Esophagus squamous epithelium (tissue), 5 donors: ENCODE data around the gene RNGTT. TPM values are rescaled to one million over a fixed set of nuclear protein-coding genes. Genes with fewer than 3 reads are reported as not detected.

ENCODE experiments used
- DNase-seq: peaks from one replicate; lab custom pipeline; 2025; lab: John Stamatoyannopoulos, UW
- H3K27ac ChIP-seq, 4 donors: fragments of 200-600 bp; sonication (generic); one replicate each; pipeline ENCODE4 v1.5.1; 2016 to 2019; ENCODE audit warnings: mild to moderate bottlenecking in 1 of 4
- H3K27me3 ChIP-seq, 4 donors: fragments of 200-600 bp; sonication (generic); 1 replicate in 3 of 4; 2 replicates in 1 of 4; pipeline versions ENCODE4 v1.5.1 to v1.6.0; 2017 to 2021; ENCODE audit warnings: antibody characterized with exemption in 1 of 4
- H3K36me3 ChIP-seq, 3 donors: fragments of 200-600 bp; sonication (generic); one replicate each; pipeline ENCODE4 v1.5.1; 2016 to 2019
- H3K4me1 ChIP-seq, 3 donors: fragments of 200-600 bp; sonication (generic); one replicate each; pipeline ENCODE4 v1.5.1; 2017 to 2019
- H3K4me3 ChIP-seq, 4 donors: fragments of 200-600 bp; sonication (generic); 1 replicate in 3 of 4; 2 replicates in 1 of 4; pipeline ENCODE4 v1.5.1; 2016 to 2019; ENCODE audit warnings: mild to moderate bottlenecking in 2 of 4, moderate library complexity in 1 of 4
- H3K9me3 ChIP-seq, 3 donors: fragments of 200-600 bp; sonication (generic); one replicate each; pipeline ENCODE4 v1.5.1; 2016 to 2019
- POLR2A ChIP-seq, 4 donors: fragments of 450-650 bp; IDR thresholded peaks; one replicate each; pipeline ENCODE4 v1.6.1; 2017; ENCODE audit warnings: antibody characterized with exemption in 4 of 4, mild to moderate bottlenecking in 4 of 4, moderate library complexity in 3 of 4
- WGBS, 2 donors: methylation state at CpG; one replicate each; pipeline ENCODE4 v1.1.5; 2018; 5-methylcytosine and 5-hydroxymethylcytosine counted together
- intact Hi-C: fragments of 100-400 bp; cut with DNase I; formaldehyde crosslinking; loops from one replicate; pipeline ENCODE4 v1.15.0; 2022
- small RNA-seq, 4 donors: library from RNA; depleted of rRNA; stranded (forward); fragments of <200 nt; gene quantifications; one replicate each; pipeline ENCODE3, GENCODE V24; 2016
- total RNA-seq, 4 donors: library from RNA; depleted of rRNA; stranded (reverse); fragments of >200 nt; gene quantifications; one replicate each; pipeline ENCODE4 v1.1.0, GENCODE V29; 2016
- TF ChIP-seq, protein P1 (sequence below), 6 experiments: fragments of 450-650 bp in 4 of 6; fragments of 200-600 bp in 2 of 6; sonication (generic) in 2 of 6; IDR thresholded peaks; one replicate each; pipeline ENCODE4 v1.5.1; 2016 to 2019; ENCODE audit warnings: antibody characterized with exemption in 6 of 6, mild to moderate bottlenecking in 4 of 6, moderate library complexity in 4 of 6
- donor health status: DM: yes; HTN: yes; CAD: no.

RNGTT gene
- total RNA-seq, 4 donors from 2014 or later = 8.3 to 22.3 (median 18.3) TPM

DNA sequence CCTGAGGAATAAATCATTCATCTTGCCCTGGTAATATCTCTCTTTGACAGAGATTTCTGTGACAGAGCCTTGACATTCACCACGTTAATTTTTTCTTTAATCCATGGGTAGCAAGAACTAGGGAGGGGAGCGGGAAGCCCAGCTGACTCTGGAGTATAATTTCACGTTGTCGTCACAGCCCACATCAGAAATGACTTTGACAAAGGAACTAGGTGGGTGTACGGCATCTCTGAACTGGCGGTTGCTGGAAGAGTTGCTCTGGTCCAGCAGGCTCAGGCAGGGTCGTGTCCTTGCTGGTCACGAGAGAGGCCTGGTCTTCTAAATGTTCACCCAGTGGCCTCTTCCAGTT lies 400.2 kb downstream of the RNGTT start:
- DNase-seq = no peak
- H3K27me3 ChIP-seq = no peaks in the 10 kb centered on the region
- H3K36me3 ChIP-seq = no peaks in the 10 kb centered on the region
- H3K4me1 ChIP-seq = peaks cover 0 to 11% (median 3%) of the 10 kb centered on the region in 3 donors
- WGBS, 2 donors = 86 to 89% methylated on average over 6 to 8 of the region's 8 CpGs
- no peak for TF ChIP-seq POLR2A (IDR thresholded peaks at IDR 0.05)
- intact Hi-C loops = no loop called here
- no peak overlapping the region for H3K27ac ChIP-seq
- no peaks in the 10 kb centered on the region for H3K9me3 ChIP-seq
- no peak overlapping the region for H3K4me3 ChIP-seq

DNA sequence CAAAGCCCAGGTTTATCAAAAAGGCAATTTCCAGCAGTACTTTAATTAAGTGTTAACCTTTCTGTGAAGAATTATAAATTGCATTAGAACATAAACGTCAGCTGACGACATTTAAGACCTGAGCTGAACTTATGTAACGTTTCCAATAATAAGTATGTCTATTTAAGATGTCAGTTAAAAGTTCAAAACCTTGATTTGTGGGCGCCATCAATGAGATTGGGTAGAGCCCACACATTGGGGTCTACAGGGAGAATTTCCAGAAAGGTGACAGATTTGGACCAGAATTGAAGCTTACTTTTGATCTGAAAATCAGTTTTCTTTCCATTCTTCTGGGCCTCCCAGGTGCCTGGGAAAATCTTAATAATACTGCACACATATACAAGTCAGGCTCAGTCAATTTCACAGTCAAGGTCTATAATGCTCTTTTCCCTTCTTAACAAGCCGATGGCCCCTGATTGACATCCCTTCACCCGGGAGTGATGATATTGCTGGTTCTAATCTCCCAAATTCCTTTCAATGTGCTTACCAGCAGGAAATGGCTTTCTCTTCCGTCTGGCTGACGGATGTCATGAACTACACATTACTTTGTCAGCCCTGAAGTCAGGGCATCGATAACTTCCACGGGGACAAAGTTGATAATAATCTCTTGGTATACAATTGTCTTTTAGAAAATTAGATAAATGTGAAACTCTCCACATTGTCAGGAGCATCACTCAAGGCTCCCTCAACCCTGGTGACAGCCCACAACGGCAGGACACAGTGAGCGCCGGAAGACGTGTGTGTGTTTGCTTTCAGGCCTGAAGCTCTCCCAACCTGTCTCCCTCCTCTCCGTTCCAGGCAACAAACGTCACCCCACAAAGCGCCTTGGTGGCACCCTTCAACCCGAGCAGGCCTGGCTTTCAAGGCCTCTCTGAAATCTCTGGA lies 400.8 kb downstream of the RNGTT start:
- no peak overlapping the region for H3K27ac ChIP-seq
- TF ChIP-seq, protein P1, sequence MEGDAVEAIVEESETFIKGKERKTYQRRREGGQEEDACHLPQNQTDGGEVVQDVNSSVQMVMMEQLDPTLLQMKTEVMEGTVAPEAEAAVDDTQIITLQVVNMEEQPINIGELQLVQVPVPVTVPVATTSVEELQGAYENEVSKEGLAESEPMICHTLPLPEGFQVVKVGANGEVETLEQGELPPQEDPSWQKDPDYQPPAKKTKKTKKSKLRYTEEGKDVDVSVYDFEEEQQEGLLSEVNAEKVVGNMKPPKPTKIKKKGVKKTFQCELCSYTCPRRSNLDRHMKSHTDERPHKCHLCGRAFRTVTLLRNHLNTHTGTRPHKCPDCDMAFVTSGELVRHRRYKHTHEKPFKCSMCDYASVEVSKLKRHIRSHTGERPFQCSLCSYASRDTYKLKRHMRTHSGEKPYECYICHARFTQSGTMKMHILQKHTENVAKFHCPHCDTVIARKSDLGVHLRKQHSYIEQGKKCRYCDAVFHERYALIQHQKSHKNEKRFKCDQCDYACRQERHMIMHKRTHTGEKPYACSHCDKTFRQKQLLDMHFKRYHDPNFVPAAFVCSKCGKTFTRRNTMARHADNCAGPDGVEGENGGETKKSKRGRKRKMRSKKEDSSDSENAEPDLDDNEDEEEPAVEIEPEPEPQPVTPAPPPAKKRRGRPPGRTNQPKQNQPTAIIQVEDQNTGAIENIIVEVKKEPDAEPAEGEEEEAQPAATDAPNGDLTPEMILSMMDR (IDR thresholded peaks at IDR 0.05) = no peak
- no peak for TF ChIP-seq POLR2A (IDR thresholded peaks at IDR 0.05)
- 74 to 80% methylated on average over 18 of the region's 18 CpGs for WGBS, 2 donors
- no peaks in the 10 kb centered on the region for H3K9me3 ChIP-seq
- DNase-seq = no peak
- intact Hi-C loops = no loop called here
- H3K36me3 ChIP-seq = no peaks in the 10 kb centered on the region
- peaks cover 0 to 11% (median 3%) of the 10 kb centered on the region in 3 donors for H3K4me1 ChIP-seq
- no peaks in the 10 kb centered on the region for H3K27me3 ChIP-seq
- H3K4me3 ChIP-seq = no peak overlapping the region

DNA sequence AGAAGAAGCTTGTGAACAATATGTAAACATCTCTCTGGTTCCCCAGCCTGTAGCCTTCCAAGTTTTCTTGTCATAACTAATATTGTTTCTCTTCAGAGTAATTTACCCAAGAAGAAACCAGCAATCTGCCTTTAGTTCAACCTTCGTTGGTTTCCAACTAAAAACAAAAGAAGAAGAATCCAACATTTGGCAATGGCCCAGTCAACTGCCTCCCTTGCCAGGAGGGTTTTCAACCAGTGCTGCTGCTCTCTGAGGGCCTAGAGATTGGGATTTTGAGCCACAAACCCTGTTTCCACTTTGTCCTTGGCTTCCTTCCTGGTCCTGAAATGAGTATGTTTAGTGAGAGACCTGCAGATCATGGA lies 401.5 kb downstream of the RNGTT start:
- peak overlapping the region in 1 of 4 donors; percentile 11 for H3K27ac ChIP-seq
- H3K27me3 ChIP-seq = no peaks in the 10 kb centered on the region
- intact Hi-C loops = no loop called here
- H3K4me3 ChIP-seq = no peak overlapping the region
- H3K9me3 ChIP-seq = no peaks in the 10 kb centered on the region
- WGBS, 2 donors = 23 to 25% methylated on average over 1 of the region's 1 CpG
- TF ChIP-seq POLR2A (IDR thresholded peaks at IDR 0.05) = no peak
- TF ChIP-seq, protein P1 (IDR thresholded peaks at IDR 0.05) = no peak
- no peak for DNase-seq
- H3K4me1 ChIP-seq = peaks cover 0 to 11% (median 3%) of the 10 kb centered on the region in 3 donors
- H3K36me3 ChIP-seq = no peaks in the 10 kb centered on the region

DNA sequence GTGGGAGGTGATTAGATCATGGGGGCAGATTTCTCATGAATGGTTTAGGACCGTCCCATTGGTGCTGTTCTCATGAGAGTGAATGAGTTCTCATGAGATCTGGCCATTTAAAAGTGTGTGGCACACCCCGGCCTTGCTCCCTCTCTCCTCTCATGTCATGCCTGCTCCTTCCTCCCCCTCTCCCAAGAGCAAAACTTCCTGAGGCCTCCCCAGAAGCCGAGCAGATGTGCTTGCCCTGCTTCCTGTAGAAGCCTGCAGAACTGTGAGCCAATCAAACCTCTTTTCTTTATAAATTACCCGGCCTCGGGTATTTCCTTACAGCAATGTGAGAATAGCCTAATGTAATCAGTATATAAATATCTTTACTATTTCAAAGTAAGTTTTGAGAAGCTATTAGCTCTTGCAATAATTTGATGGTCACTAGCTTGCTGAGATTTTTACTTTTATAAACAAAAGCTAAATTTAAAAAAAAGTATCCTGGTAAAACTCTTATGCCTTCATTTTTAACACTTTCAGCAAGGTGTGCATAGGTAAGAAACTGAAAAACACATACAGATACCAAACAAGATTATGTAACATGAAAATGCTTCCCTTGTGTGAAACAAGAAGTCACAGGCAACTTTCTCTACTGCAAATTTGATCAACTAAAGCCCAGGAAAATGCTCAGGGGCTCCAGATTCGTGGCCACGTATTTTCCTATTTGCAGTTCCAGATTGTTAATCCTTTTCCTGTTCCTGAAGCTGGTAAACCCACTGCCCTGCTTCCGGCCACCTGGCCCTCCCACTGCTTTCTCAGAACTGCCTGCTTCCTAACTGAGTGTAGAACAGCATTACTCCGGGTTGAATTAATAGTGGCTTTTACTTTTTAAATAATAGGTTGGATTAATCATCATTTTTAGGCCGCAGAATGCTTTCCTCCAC lies 402.1 kb downstream of the RNGTT start:
- no peak for DNase-seq
- intact Hi-C loops = no loop called here
- TF ChIP-seq POLR2A (IDR thresholded peaks at IDR 0.05) = no peak
- TF ChIP-seq, protein P1 (IDR thresholded peaks at IDR 0.05) = no peak
- Histone ChIP-seq H3K27ac (peak overlapping the region in 1 of 4 donors; percentile 11), H3K4me1 (peaks cover 0 to 11% (median 3%) of the 10 kb centered on the region in 3 donors), H3K9me3 (no peaks in the 10 kb centered on the region), H3K36me3 (no peaks in the 10 kb centered on the region), H3K27me3 (no peaks in the 10 kb centered on the region), H3K4me3 (no peak overlapping the region)
- WGBS, 2 donors = 36 to 38% methylated on average over 10 of the region's 10 CpGs

Small RNA genes within 50 kb of the gene (small RNA-seq; reads per million reads assigned to genes)
- gene AL079342.1 = 0 reads per million in 4 donors
- 0 reads per million in 4 donors for gene RF00045

Other genes with a start within 250 kb of the RNGTT start
- 100 to 1,000 TPM in 1 of 4 donors, 10 to 100 TPM in 3; 55.0 to 168 (median 85.4) TPM for gene PNRC1, start 117.1 kb upstream of the RNGTT start, total RNA-seq
- gene SRSF12, start 154.5 kb upstream of the RNGTT start, total RNA-seq = under 1 TPM; 0.19 to 0.44 (median 0.38) TPM
- gene PM20D2, start 182.4 kb upstream of the RNGTT start, total RNA-seq = 10 to 100 TPM; 11.9 to 19.0 (median 17.8) TPM